Stimulated activated naive CD4-positive, alpha-beta T cell treated with Interleukin-2 at 50 U/mL for 16 hours (primary cell): ENCODE data around the gene CEACAM21.

ENCODE experiments used
- DNase-seq: peaks from one replicate; lab custom pipeline; 2025; lab: John Stamatoyannopoulos, UW

Gene CEACAM21

DNA sequence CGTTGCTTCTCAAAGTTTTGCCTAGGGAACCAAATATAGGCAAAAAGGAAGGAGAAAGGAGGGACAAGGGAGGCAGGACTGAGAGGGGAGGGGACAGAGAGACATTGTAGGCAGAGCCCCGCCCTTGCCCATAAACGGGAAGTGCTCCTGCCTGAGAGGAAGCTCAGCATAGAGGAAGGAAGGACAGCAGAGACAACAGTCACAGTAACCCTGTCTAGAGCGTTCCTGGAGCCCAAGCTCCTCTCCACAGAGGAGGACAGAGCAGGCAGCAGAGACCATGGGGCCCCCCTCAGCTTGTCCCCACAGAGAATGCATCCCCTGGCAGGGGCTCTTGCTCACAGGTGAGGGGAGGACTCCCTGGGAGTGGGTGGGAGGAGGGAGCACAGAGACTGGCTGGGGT lies at the start of gene CEACAM21:
CEACAM21 (plus strand) TSS at position 169 of the 400 bp plus-strand sequence; CDS start at position 278, 109 bp downstream.
- DNase-seq, result peak; percentile 35

DNA sequence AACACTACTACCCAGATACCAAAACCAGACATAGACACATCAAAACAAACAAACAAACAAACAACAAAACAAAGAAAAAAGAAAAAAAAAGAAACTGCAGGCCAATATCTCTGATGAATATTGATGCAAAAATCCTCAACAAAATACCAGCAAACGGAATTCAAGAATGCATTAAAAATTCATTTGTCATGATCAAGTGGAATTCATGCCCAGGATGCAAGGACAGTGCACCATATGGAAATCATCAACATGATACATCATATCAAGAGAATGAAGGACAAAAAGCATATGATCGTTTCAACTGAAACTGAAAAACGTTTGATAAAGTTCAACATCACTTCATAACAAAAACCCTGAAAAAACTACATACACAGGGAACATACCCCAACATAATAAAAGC lies 48.9 kb upstream of the CEACAM21 start:
- no peak for DNase-seq

DNA sequence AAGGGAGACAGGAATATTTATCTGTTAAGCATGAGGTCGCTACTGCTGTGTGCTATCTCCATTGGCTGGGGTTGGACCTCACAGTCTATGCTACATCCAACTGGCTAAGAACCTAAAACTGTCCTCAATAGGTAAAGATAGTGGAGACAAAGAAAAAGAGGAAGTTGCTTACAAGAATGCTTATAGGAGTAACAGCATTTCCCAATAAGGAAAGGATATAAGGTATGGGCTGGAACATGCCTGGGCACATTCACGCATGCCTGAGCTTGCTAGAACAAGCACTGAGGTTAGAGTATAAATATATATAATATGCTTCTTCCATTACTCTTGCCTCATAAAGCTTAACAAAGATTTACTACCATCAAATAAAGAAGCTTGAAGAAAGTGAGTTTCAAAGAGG lies 47.9 kb upstream of the CEACAM21 start:
- DNase-seq, result no peak

DNA sequence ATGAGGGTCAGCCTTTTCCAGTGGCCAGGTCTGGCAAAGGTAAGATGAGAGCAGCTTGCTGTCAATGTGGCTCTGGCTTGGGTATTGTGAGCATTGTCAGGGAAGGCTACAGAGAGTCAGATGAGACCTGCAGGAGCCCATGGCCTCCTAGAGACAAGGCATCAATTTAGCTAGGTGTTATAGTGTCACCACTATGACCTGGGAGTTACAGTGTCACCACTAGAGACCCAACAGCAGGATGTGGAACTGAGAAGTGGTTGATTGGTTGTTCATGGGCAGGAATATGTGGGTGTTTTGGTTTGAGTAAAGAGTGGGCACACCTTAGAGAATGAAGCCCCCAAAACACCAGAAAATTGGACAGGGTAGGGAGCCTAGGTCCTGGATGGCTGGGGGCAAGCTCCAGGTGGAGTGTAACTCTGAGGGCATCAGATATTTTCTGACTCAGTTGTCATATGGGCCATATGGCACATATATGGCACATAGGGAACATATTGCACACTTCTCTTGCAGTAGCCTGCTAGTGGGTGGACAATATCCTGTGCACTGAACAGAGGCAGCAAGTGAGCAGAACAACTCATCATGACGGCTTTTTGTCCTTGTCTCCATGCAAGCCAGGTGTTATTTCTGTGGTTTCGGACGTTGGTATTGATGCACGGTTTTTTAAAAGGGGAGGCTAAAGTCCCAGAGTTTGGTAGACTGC lies 46.3 kb upstream of the CEACAM21 start:
- DNase-seq, result no peak

DNA sequence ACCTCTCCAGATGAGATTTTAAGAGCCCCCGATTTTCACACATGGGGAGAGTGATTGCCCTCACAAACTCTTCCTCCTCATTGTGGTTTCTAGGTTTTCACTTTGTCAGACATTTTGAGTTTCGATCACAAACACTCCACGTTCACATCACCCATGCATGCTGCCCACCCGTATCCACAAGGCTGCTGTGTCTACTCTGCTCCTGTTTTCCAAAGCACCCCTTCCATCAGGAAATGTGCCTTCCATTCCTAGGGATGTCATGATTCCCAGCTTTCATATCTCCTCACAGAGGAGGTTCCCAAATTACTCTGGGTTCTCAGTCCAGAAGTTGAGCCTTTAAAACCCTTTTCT lies 45.8 kb upstream of the CEACAM21 start:
- no peak for DNase-seq

DNA sequence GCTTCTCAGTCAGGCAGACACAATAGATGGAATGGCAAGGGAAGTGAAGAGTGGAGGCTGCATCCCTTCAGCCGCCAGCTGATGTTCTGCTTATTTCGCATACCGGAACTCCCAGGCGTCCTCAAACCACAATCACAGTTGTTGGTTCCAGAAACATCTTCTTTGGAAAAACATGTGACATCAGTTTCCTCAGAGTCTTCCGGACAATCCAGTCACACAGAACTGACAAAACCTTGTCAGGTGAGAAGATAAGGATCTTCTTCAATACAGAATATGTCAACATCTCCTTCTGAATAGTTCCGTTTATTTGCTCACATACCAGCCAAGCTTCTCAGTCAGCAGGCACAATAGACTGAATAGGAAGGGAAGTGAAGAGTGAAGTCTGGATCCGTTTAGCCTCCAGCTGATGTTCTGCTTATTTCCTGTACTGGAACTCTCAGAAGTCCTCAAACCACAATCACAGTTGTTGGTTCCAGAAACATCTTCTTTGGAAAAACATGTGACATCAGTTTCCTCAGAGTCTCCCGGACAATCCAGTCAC lies 45.1 kb upstream of the CEACAM21 start:
- no peak for DNase-seq

DNA sequence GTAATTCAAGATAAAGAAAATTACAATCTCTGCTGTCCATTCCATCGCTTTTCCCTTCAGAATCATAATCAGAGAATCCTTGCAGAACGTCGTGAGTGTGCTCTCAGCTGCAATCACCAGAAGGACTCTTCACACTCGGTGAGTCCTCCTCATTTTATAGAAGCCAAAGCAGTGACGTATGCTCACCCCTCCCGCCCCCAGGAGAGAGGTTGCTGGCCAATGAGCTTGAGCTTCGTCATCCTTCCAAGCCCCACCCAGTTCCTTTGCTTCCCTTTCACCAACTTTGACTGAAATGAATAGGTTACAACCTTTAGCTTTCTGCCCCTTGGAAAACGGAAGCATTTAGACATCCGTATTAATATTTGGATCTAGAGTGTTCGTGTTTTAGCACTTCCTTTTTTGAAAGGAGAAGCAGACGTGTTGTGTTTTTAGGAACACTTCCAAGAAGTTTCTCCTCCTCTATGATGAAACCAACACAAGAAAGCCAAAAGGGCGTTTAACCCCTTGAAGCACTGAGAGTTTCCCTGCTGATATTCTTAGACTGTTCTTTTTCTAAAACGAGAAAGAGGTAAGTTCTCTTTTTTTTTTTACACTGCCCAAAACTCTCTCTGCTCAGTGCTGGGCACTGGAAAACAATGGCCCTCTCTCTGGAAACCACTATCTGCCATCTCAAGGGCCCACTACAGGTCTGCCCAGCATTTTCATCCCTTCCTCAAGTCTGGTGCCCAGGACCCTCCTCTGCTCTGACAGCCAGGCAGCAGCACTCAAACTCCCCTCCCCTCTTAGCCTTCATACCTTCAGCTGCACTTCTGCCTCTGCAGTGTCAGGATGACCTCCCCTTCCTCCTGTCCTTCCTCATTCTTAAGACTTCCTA lies 44.3 kb upstream of the CEACAM21 start:
- peak; percentile 76 for DNase-seq

DNA sequence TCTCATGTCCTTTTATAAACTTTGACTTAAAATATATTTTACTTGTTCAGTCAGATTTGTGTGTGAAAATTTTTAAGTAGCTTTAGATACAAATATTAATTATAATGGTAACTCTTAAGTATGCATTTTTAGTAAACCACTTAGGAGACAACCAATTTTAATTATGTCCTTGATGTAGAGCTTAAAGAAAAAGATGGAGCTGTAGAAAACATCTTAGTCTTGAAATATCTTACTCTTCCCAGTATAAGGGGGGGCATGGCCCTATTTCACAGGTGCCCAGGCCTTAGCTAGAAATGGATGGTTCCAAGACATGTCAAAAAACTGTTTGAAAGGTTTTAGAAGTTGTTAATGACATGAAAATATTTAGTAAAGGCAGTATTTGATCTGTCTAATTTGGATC lies 43.4 kb upstream of the CEACAM21 start:
- no peak for DNase-seq

DNA sequence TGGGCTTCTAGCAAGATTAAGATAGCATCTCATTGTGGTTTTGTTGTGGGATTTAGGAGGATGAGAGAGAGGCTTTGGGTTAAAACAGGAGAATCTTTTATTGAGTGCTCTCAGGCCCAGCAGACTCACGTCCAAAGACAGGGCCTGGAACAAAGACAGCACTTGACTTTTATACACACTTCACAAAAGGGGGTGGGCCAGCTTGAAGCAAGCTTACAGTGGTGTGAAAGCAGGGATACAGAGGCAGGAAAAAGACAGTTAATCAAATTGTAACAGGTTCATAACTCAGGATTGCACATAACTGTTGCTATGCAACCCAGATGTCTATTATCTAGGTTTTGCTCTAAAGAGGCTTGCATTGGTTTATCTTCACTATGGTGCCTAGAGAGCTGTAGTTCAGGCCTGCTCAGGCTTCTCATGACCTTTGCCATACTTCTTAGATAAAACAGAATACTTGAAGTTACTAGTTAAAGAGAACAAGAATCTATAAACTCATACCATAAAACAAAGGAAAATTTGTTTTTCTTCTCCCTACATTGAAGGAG lies 42.2 kb upstream of the CEACAM21 start:
- no peak for DNase-seq

DNA sequence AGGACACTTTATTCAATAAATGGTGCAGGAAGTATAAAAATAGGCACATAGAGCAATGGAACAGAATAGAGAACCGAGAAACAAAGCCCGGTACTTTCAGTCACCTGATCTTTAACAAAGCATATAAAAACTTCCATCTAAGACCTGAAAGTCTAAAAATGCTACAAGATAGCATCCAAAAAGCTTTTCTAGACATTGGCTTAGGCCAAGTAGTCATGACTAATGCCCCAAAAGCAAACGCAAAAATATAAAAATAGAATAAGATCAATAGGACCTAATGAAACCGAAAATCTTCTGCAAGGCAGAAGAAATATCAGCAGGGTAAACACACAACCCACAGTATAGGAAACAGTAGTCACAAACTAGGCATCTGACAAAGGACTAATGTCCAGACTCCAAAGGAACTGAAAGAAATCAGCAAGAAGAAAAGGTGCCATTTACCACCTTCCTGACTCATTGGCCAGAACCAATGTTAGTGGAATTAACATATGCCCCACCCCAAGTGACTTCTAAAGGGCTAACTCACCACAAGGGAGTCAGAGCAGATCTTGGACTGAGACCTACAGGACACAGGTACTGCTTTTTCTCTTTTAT lies 40.8 kb upstream of the CEACAM21 start:
- DNase-seq, result no peak

DNA sequence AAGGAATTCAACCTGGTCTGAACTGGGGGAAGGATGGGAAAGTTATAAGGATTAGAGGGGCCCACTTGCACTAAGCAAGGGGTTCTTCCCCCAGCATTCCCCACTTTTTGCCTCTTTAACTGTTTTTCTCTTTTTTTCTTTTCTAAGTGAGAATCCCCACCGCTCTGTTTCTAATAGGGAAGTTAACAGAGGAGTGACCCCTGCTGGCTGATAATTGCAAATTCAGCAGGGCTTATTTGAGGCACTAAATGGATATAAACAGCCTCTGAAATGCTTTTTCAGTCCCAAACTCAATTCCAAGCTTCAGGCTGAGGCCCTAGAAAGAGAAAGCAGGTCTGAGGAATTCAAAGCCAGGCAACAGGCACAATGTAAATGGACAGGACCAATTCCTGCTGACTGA lies 38.2 kb upstream of the CEACAM21 start:
- DNase-seq, result no peak

DNA sequence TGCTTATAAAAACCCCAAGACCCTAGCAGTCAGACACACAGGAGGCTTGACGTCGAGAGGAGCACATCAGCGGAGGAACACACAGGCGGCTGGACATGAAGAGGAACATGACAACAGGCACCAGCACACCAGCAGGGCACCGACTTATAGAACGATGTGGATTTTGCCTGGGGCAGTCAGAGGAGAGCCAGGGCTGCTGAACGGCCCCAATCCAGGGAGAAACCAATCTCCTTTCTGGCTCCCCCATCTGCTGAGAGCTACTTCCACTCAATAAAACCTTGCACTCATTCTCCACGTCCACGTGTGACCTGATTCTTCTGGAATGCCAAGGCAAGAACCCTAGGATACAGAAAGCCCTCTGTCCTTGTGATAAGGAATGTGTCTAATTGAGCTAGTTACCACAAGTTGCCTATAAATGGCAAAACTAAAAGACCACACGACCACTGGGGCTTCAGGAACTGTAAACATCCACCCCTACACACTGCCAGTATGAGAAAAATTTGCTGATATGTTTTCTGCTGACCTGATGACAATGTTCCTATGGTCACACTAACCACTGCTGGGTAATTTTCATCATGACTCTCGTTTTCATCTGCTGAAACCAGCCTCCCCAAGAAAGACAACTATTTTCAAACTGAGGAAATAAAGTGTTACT lies 35.8 kb upstream of the CEACAM21 start:
- DNase-seq, result no peak

DNA sequence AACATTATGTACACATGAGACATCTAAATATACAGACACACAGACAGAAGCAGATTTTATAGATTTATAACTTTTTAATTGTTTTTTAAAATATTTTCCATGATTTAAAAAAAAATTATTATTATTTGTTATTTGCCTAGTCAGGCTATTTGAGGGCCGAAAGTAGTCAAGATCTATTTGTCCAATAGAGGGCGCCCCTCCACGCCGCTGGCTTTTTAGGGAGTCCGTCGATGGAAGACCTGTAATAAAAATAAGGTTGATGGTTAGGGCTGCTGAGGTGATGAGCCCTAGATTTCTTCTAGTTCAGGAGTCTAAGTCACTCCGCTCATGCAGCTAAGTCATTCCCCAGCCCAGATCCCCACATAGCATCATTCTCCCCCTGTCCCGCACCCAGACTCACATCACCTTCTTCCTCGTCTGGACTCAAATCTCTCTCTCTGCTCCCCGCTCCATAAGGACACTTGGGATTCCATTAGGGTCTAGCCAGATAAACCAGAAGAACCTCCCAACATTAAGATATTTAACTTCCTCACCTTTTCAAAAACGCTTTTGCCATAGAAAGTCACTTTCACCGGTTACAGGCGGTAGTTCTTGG lies 33.9 kb upstream of the CEACAM21 start:
- peak; percentile 73 for DNase-seq

DNA sequence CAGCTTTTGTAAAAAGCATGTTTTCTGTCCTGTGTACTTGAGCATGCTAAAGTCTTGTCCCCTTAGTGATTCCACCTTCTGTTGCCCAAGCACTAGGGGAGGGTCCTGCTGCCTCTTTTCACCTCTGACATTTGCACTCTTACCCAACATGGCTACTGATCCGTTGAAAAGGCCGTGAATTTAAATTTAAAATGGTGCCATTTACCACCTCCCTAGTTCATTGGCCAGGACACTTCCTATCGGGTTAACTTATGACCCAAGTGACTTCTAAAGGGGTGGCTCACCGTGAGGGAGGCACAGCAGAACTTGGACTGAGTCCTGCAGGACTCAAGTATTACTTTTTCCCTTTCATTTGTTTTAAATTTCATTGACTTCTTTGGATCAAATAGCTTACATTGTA lies 33.3 kb upstream of the CEACAM21 start:
- no peak for DNase-seq

DNA sequence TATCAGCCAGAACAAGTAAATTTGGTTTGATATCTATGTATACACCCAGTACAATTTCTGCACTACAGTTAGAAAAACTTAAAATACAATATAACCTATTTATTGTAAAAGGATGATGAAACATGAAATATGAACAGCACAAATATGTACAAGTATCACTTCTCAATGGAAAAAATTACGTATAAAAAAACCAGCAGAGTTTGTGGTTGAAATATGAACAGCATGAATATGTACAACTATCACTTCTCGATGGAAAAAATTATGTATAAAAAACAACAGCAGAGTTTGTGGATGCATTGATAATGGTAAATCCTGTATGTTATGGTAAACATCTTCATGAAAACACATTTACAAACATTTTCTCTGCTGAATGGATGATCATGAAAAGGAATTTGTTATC lies 32.4 kb upstream of the CEACAM21 start:
- no peak for DNase-seq

DNA sequence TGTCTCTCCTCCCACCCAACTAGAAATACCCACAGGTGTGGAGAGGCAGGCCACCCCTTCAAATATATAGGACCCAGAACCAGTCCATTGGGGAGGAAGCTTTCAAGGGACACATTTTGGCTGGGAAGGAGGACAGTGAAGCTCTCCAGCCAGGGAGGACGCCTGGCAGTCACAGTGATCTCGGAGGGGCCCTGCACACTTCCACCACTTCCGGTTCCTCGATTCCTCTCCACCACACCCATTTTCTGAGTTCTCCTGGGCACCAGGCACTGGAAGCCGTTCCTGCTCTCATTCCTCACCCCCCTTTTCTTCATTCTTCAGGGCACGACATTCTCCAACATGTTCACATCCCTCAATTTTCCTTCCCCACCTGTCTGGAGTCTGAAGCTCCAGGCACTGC lies 30.4 kb upstream of the CEACAM21 start:
- DNase-seq, result no peak

DNA sequence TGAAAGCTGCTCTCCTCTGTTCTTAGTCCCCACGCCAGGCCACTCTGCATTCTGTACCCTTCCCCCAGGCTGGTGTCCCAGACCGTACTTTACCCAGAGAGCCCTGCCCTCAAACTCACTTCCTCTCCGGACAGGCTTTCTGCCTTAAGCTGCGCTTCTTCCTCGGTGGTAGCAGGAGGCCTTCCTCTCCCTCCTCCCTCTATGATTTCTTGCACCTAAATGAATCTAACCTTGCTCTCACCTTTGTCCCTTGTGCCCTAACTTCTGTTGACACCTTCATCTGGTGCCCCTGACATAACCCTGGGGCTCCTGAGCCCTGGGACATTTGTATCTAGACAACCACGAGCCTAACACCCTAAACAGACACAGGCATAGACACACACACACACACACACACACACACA lies 29.6 kb upstream of the CEACAM21 start:
- DNase-seq, result peak; percentile 36

DNA sequence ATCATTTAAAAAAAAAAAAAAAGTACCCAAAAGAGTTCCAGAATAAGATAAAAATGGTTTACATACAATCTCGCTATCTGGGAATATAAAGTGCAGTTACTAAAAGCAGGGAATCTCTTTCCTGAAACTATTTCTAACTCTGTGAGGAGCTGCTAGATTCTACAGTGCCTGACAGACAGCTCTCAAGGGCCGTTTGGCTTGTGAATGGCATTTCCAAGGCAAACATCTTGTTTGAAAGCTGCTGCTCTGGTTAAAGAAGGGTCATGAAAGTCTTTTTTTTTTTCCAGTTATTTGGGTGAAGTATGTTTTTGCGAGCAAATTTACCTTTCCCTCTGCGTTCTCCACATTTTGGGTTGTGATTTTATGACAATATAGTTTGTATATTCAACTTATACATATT lies 29.0 kb upstream of the CEACAM21 start:
- DNase-seq, result no peak

DNA sequence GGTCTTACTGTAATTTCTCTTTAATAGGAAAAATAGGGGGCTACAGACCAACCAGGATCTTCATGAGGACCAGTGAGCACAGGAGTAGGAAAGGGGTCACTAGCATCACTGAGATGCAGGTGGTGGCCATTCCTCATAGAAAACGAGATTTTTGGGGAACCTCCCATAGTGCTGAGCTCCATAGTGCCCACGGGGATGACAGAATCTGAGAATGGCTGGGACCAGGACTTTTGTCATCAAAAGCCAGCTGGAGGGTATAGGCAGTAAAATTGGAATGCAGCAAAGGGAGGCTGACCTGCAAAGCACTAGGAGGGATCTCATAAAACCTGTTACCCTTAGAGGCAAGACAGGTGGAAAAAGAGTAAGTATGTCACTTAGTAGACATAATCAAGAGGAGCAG lies 28.4 kb upstream of the CEACAM21 start:
- no peak for DNase-seq

DNA sequence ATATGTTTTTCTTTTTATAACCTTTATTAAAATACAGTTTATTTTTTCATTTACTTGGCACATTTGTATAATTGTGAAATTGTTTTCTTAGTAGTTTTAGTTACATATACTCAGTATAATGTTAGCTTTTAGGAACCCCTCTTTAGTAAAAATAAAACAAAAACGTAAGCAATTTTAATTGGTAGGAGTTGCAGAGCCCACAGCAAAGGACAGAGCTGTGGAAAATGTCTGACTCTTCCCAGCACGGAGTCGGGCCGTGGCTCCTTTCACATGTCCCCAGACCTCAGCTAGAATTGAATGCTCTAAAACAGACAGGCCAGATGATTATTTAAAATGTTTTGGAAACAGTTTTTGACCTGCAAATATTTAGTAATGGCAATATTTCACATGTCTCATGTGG lies 27.9 kb upstream of the CEACAM21 start:
- DNase-seq, result no peak

DNA sequence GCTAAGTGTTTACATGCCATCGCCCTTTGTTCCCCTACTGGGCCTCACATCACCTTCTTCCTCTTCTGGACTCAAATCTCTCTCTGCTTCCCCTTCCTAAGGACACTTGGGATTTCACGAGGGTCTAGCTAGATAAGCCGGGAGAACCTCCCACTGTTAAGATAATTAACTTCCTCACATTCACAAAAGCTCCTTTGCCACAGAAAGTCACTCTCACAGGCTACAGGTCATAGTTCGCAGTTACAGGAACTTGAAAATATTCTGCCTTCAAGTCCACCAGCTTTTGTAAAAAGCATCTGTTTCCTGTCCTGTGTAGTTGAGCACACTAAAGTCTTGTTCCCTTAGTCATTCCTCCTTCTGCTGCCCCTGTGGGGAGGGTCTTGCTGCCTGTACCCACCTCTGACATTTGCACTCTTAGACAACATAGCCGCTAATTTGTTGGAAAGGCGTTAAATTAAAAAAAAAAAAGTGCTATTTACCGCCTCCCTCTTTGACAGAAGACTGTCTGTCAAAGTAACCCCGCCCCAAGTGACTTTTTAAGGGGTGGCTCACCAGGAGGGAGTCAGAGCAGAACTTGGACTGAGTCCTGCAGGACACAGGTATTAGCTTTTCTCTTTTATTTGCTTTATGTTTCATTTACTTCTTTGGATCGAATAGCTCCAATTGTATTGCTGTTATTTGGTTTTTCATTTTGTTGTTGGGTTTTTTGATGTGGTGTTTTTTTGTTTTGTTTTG lies 26.8 kb upstream of the CEACAM21 start:
- DNase-seq, result peak; percentile 66
